HCT116 (cell line): ENCODE measurements around the gene NUP43. TPM values are rescaled to one million over a fixed set of nuclear protein-coding genes. Genes with fewer than 3 reads are reported as not detected.

Source experiments
- ATAC-seq: fragments of 200-7000 bp; cut with Tn5 transposase; 2 replicates; pipeline ENCODE4 v1.9.1; 2020; ENCODE audit warnings: mild to moderate bottlenecking, moderate library complexity
- BruUV-seq: library from RNA; stranded (reverse); fragments of 400-500 nt; replicated peaks from 2 replicates; lab custom pipeline; 2021; lab: Mats Ljungman, UMichigan
- CTCF ChIA-PET: fragments of 300-600 bp; sonication (Branson Sonifier 250); formaldehyde crosslinking; loops from one replicate; lab custom pipeline; 2021; ENCODE audit warnings: antibody characterized with exemption; lab: Charles Lee
- POLR2A ChIA-PET: fragments of 300-600, 350-600 bp; sonication (Branson Sonifier 250); formaldehyde crosslinking; loops from one replicate; lab custom pipeline; 2021; ENCODE audit warnings: antibody characterized with exemption; lab: Charles Lee
- RAD21 ChIA-PET, 2 experiments: fragments of 300-600 bp; sonication (Branson Sonifier 250); formaldehyde crosslinking; loops; one replicate each; lab custom pipeline; 2023; ENCODE audit warnings: low total read pairs in 2 of 2; ENCODE audit not compliant: uncharacterized antibody in 2 of 2, unreplicated experiment in 2 of 2, low non-redundant PET in 1 of 2; lab: Charles Lee
- DNase-seq: peaks from one replicate; pipeline ENCODE4 v3.0.0-alpha.2; 2010; ENCODE audit warnings: low read depth, low spot score
- H2AFZ ChIP-seq: fragments of 200-600 bp; shearing (Covaris generic), sonication (generic); 2 replicates; pipeline ENCODE4 v1.6.1; 2017; ENCODE audit warnings: low read depth, mixed run types, mixed read lengths, antibody characterized with exemption, low read length; ENCODE audit not compliant: poor library complexity, severe bottlenecking
- H3K27ac ChIP-seq: 2 replicates; pipeline ENCODE4 v1.5.1; 2012; ENCODE audit warnings: low read depth, low read length
- H3K27me3 ChIP-seq: fragments of 200-600 bp; sonication (generic); 2 replicates; pipeline ENCODE4 v1.6.1; 2016; ENCODE audit warnings: mixed run types, low read length, mixed read lengths; ENCODE audit not compliant: insufficient read depth
- H3K36me3 ChIP-seq, 2 experiments: fragments of 200-500 bp in 1 of 2; fragments of 200-600 bp in 1 of 2; sonication (Bioruptor generic) in 1 of 2; sonication (generic) in 1 of 2; 2 replicates each; pipeline versions ENCODE4 v1.5.1 to v1.6.1; 2014 to 2016; ENCODE audit warnings: low read length in 2 of 2, inconsistent platforms in 1 of 2, mixed read lengths in 1 of 2, mixed run types in 1 of 2; ENCODE audit not compliant: insufficient read depth in 2 of 2, control insufficient read depth in 1 of 2
- H3K4me1 ChIP-seq, 2 experiments: fragments of 200-600 bp in 1 of 2; sonication (generic) in 1 of 2; 2 replicates each; pipeline versions ENCODE4 v1.5.1 to v1.6.1; 2012 to 2017; ENCODE audit warnings: low read length in 2 of 2, inconsistent platforms in 1 of 2, mild to moderate bottlenecking in 1 of 2, mixed read lengths in 1 of 2, mixed run types in 1 of 2, moderate library complexity in 1 of 2; ENCODE audit not compliant: insufficient read depth in 2 of 2, control insufficient read depth in 1 of 2
- H3K4me2 ChIP-seq: fragments of 200-600 bp; sonication (generic); 2 replicates; pipeline ENCODE4 v1.6.1; 2017; ENCODE audit warnings: mixed run types, low read length, mixed read lengths
- H3K4me3 ChIP-seq, 2 experiments: fragments of 200-600 bp in 1 of 2; sonication (generic) in 1 of 2; replicated peaks in 1 of 2; 2 replicates each; pipeline ENCODE4 v1.5.1; 2011 to 2016; ENCODE audit warnings: low read length in 2 of 2, control low read depth in 1 of 2, low read depth in 1 of 2, mild to moderate bottlenecking in 1 of 2, mixed read lengths in 1 of 2, mixed run types in 1 of 2
- H3K79me2 ChIP-seq: fragments of 200-600 bp; sonication (generic); 2 replicates; pipeline ENCODE4 v1.6.1; 2017; ENCODE audit warnings: mild to moderate bottlenecking, mixed run types, low read length, moderate library complexity, mixed read lengths; ENCODE audit not compliant: insufficient read depth
- H3K9ac ChIP-seq: fragments of 200-600 bp; sonication (generic); 2 replicates; pipeline ENCODE4 v1.6.1; 2016; ENCODE audit warnings: low read length, mixed read lengths
- H3K9me2 ChIP-seq: fragments of 200-600 bp; sonication (generic), shearing (Covaris generic); 2 replicates; pipeline ENCODE4 v1.6.1; 2017; ENCODE audit warnings: mixed run types, mild to moderate bottlenecking, moderate library complexity; ENCODE audit not compliant: insufficient read depth
- H3K9me3 ChIP-seq, 2 experiments: fragments of 200-500 bp in 1 of 2; fragments of 200-600 bp in 1 of 2; sonication (Bioruptor generic) in 1 of 2; sonication (generic) in 1 of 2; 2 replicates each; pipeline ENCODE4 v1.6.1; 2014 to 2017; ENCODE audit warnings: low read length in 2 of 2, mixed read lengths in 2 of 2, inconsistent platforms in 1 of 2, low read depth in 1 of 2, mild to moderate bottlenecking in 1 of 2, mixed run types in 1 of 2, moderate library complexity in 1 of 2; ENCODE audit not compliant: control insufficient read depth in 1 of 2, insufficient read depth in 1 of 2
- H4K20me1 ChIP-seq: fragments of 200-600 bp; sonication (generic), shearing (Covaris generic); 2 replicates; pipeline ENCODE4 v1.6.1; 2017; ENCODE audit warnings: mixed run types, mild to moderate bottlenecking, moderate library complexity; ENCODE audit not compliant: insufficient read depth
- CBX3 ChIP-seq: IDR thresholded peaks from 2 replicates; pipeline ENCODE4 v1.6.1; 2012; ENCODE audit warnings: low read depth
- EGR1 ChIP-seq: IDR thresholded peaks from 2 replicates; pipeline ENCODE4 v1.6.1; 2012; ENCODE audit warnings: low read depth
- EZH2 ChIP-seq: fragments of 200-600 bp; sonication (generic); IDR thresholded peaks from 2 replicates; pipeline ENCODE4 v1.6.1; 2017; ENCODE audit warnings: antibody characterized with exemption, mixed run types
- JUND ChIP-seq: IDR thresholded peaks from 2 replicates; pipeline ENCODE4 v1.6.1; 2012
- POLR2A ChIP-seq: IDR thresholded peaks from 2 replicates; pipeline ENCODE4 v1.7.0; 2011; ENCODE audit warnings: borderline replicate concordance; ENCODE audit not compliant: insufficient read depth, insufficient read length; ENCODE audit errors: extremely low read depth
- RAD21 ChIP-seq: IDR thresholded peaks from 2 replicates; pipeline ENCODE4 v1.6.1; 2012; ENCODE audit warnings: low read depth, mild to moderate bottlenecking
- REST ChIP-seq: IDR thresholded peaks from 2 replicates; pipeline ENCODE4 v1.6.1; 2012; ENCODE audit warnings: low read depth
- SP1 ChIP-seq: IDR thresholded peaks from 2 replicates; pipeline ENCODE4 v1.6.1; 2012; ENCODE audit warnings: low read depth
- ZNF274 ChIP-seq: fragments of 200-500 bp; sonication (Bioruptor generic); IDR thresholded peaks from 2 replicates; pipeline ENCODE4 v1.6.1; 2014; ENCODE audit warnings: mild to moderate bottlenecking, low read depth, low read length, inconsistent platforms
- intact Hi-C: fragments of 100-400 bp; cut with micrococcal nuclease; formaldehyde crosslinking; loops from 2 replicates; pipeline ENCODE4 v1.10.0; 2022
- total RNA-seq: library from RNA; stranded (reverse); gene quantifications from one replicate; pipeline ENCODE4 v1.2.1, GENCODE V29; 2021; ENCODE audit not compliant: unreplicated experiment
- TF ChIP-seq, protein P1 (sequence below), 3 experiments: fragments of 200-600 bp in 1 of 3; sonication (generic) in 1 of 3; IDR thresholded peaks in 2 of 3; conservative IDR thresholded peaks in 1 of 3; 2 replicates each; pipeline ENCODE4 v1.5.1; 2012 to 2017; ENCODE audit warnings: low read depth in 2 of 3, low read length in 2 of 3, antibody characterized with exemption in 1 of 3, borderline replicate concordance in 1 of 3, control low read depth in 1 of 3, mild to moderate bottlenecking in 1 of 3, mixed read lengths in 1 of 3, mixed run types in 1 of 3, moderate library complexity in 1 of 3; ENCODE audit not compliant: insufficient read depth in 1 of 3
- TF ChIP-seq, protein P2 (sequence below): IDR thresholded peaks from 2 replicates; pipeline ENCODE4 v1.6.1; 2012

Gene NUP43
- total RNA-seq, 1 experiment from 2014 or later: 51.0 TPM

DNA sequence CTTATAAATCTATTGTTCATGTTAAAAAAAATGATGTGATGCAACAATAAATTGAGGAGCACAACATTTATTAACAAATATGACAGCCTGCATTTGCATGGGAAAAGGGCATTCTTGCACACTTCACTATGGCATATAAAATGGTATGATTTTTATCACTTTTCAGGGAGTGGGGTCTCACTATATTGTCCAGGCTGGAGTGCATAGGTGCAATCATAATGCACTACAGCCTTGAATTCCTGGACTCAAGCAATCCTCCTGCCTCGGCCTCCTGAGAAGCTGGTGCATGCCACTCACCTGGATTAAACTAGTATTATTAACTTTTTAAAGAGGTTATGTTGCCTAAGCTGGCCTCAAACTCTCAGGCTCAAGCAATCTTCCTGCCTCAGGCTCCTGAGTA lies 11.4 kb downstream of the NUP43 start:
- H3K4me1 ChIP-seq: no peaks in the 10 kb centered on the region
- H3K9me2 ChIP-seq: no peaks in the 10 kb centered on the region
- H3K9me3 ChIP-seq: no peaks in the 10 kb centered on the region
- intact Hi-C loops: no loop called here
- H3K9ac ChIP-seq: no peak overlapping the region
- ChIA-PET CTCF (no interaction called here), RAD21 (no interaction called here), POLR2A (no interaction called here)
- no peak for ATAC-seq
- H3K27ac ChIP-seq: no peak overlapping the region
- no TSS peak for BruUV-seq
- no peaks in the 10 kb centered on the region for H4K20me1 ChIP-seq
- no peak overlapping the region for H2AFZ ChIP-seq
- H3K79me2 ChIP-seq: 0 out of 2 replicates have a peak, but pooled peaks cover 3% of the 10 kb centered on the region
- no peaks in the 10 kb centered on the region for H3K27me3 ChIP-seq
- DNase-seq: no peak
- H3K36me3 ChIP-seq: peaks cover 39 to 44% of the 10 kb centered on the region in 2 experiments
- TF ChIP-seq ZNF274: no peak
- TF ChIP-seq, protein P1, sequence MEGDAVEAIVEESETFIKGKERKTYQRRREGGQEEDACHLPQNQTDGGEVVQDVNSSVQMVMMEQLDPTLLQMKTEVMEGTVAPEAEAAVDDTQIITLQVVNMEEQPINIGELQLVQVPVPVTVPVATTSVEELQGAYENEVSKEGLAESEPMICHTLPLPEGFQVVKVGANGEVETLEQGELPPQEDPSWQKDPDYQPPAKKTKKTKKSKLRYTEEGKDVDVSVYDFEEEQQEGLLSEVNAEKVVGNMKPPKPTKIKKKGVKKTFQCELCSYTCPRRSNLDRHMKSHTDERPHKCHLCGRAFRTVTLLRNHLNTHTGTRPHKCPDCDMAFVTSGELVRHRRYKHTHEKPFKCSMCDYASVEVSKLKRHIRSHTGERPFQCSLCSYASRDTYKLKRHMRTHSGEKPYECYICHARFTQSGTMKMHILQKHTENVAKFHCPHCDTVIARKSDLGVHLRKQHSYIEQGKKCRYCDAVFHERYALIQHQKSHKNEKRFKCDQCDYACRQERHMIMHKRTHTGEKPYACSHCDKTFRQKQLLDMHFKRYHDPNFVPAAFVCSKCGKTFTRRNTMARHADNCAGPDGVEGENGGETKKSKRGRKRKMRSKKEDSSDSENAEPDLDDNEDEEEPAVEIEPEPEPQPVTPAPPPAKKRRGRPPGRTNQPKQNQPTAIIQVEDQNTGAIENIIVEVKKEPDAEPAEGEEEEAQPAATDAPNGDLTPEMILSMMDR (IDR thresholded peaks at IDR 0.05 in 2 of 3, conservative IDR thresholded peaks at IDR 0.05 in 1 of 3; ENCODE audit: borderline replicate concordance in 1 of 3, insufficient read depth in 1 of 3, low read depth in 2 of 3, low read length in 2 of 3): no peak
- no peak for TF ChIP-seq SP1
- H3K4me2 ChIP-seq: no peak overlapping the region
- no peak overlapping the region for H3K4me3 ChIP-seq

DNA sequence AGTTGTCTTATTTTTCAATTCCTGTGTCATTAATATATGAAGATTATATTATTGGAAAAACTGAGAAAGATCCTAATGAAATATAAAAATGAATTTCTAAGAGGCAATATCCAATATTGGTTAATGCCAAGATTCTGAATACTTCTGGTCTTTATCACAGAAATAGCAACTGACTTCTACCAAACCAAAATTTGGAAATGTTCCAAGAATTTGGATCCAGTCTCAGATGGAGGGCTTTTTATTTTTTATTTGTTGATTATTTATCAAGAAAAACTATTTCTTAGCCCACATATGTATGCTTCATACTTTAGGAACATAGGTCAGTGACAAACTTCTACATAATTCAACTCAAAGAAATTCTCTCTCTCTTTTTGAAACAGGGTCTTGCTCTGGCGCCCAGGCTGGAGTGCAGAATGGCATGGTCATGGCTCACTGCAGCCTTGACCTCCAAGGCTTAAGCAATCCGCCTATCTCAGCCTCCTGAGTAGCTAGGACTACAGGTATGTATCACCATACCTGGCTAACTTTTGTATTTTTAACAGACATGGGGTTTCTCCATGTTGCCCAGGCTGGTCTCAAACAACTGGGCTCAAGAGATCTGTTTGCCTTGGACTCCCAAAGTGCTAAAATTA lies 13.1 kb downstream of the NUP43 start:
- RAD21 ChIA-PET: interaction anchor here in 1 of 2 experiments (0.6 kb wide), 1 partner anchor 12 kb away, joined by 3 read pairs; no protein-coding TSS in a partner anchor
- Histone ChIP-seq H3K4me1 (no peaks in the 10 kb centered on the region), H4K20me1 (no peaks in the 10 kb centered on the region), H3K36me3 (peaks cover 39 to 41% of the 10 kb centered on the region in 2 experiments), H3K9me2 (no peaks in the 10 kb centered on the region), H3K4me2 (no peak overlapping the region), H3K9me3 (no peaks in the 10 kb centered on the region), H3K79me2 (0 out of 2 replicates have a peak, but pooled peaks cover 3% of the 10 kb centered on the region), H2AFZ (no peak overlapping the region), H3K27me3 (no peaks in the 10 kb centered on the region), H3K9ac (no peak overlapping the region), H3K4me3 (no peak overlapping the region), H3K27ac (no peak overlapping the region)
- DNase-seq: no peak
- no peak for ATAC-seq
- BruUV-seq: no TSS peak
- POLR2A ChIA-PET: no interaction called here
- CTCF ChIA-PET: no interaction called here
- intact Hi-C loops: no loop called here
- TF ChIP-seq POLR2A (no peak), EGR1 (no peak), RAD21 (no peak), SP1 (no peak), CBX3 (no peak), JUND (no peak), EZH2 (no peak), REST (no peak), ZNF274 (no peak)
- TF ChIP-seq, protein P1 (IDR thresholded peaks at IDR 0.05 in 2 of 3, conservative IDR thresholded peaks at IDR 0.05 in 1 of 3; ENCODE audit: borderline replicate concordance in 1 of 3, insufficient read depth in 1 of 3, low read depth in 2 of 3, low read length in 2 of 3): no peak
- TF ChIP-seq, protein P2, sequence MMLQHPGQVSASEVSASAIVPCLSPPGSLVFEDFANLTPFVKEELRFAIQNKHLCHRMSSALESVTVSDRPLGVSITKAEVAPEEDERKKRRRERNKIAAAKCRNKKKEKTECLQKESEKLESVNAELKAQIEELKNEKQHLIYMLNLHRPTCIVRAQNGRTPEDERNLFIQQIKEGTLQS: no peak
